ENCODE measurements around the gene HYAL4.

- TF ChIP-seq POLR2A (IDR thresholded peaks at IDR 0.05; ENCODE audit: low read length), result no peak
- TF ChIP-seq GATA1 (IDR thresholded peaks at IDR 0.05; ENCODE audit: low read depth, low read length), result no peak
Measured at GRCh38 chr7:123879628-123880027, 34.7 kb downstream of the HYAL4 start.

All from erythroblast (primary cell).